GM23248 (cell line): Measurements from ENCODE around the gene GRIN1.

ENCODE experiments used
- EZH2 ChIP-seq: fragments of 200-600 bp; sonication (generic); IDR thresholded peaks from 2 replicates; pipeline ENCODE4 v1.6.1; 2018; ENCODE audit warnings: antibody characterized with exemption, mild to moderate bottlenecking; ENCODE audit not compliant: insufficient read depth, poor library complexity, severe bottlenecking
- EZH2phosphoT487 ChIP-seq: fragments of 200-600 bp; sonication (generic); IDR thresholded peaks from 2 replicates; pipeline ENCODE4 v1.6.1; 2018; ENCODE audit warnings: antibody characterized with exemption, moderate library complexity, mild to moderate bottlenecking, low read depth; ENCODE audit not compliant: insufficient read depth

GRCh38 chr9:137181680-137182079, 42.7 kb downstream of the GRIN1 start:
- TF ChIP-seq EZH2 (no peak), EZH2phosphoT487 (no peak)
